H9 (cell line): ENCODE measurements around the gene KLHDC7B. TPM values are rescaled to one million over a fixed set of nuclear protein-coding genes. Genes with fewer than 3 reads are reported as not detected.
"Not testable (repeated sequence)": the region's sequence is repeated elsewhere in the genome, so short reads cannot be mapped to it uniquely, and the experiment has no call there.

Experiments
- DNase-seq: peaks from one replicate; pipeline ENCODE4 v3.0.0-alpha.2; 2017
- H2AFZ ChIP-seq: one replicate; pipeline ENCODE4 v1.6.1; 2013; ENCODE audit warnings: mild to moderate bottlenecking, low read length, control low read depth, moderate library complexity
- H2AK5ac ChIP-seq: 2 replicates; pipeline ENCODE4 v1.6.1; 2013; ENCODE audit warnings: low read length, control low read depth, mixed read lengths; ENCODE audit not compliant: insufficient read length
- H2BK120ac ChIP-seq: one replicate; pipeline ENCODE4 v1.6.1; 2013; ENCODE audit warnings: low read depth, mild to moderate bottlenecking, low read length, control low read depth, inconsistent platforms; ENCODE audit not compliant: poor library complexity, severe bottlenecking
- H2BK12ac ChIP-seq: 2 replicates; pipeline ENCODE4 v1.6.1; 2013; ENCODE audit warnings: low read length, control low read depth, mixed read lengths, low read depth; ENCODE audit not compliant: insufficient read length
- H2BK15ac ChIP-seq: 2 replicates; pipeline ENCODE4 v1.6.1; 2013; ENCODE audit warnings: low read depth, low read length, control low read depth
- H2BK20ac ChIP-seq: one replicate; pipeline ENCODE4 v1.6.1; 2013; ENCODE audit warnings: low read depth, mild to moderate bottlenecking, low read length, control low read depth, inconsistent platforms; ENCODE audit not compliant: poor library complexity, severe bottlenecking
- H2BK5ac ChIP-seq: 2 replicates; pipeline ENCODE4 v1.6.1; 2013; ENCODE audit warnings: low read length, control low read depth, mixed read lengths; ENCODE audit not compliant: insufficient read length
- H3K14ac ChIP-seq: 2 replicates; pipeline ENCODE4 v1.6.1; 2013; ENCODE audit warnings: low read length, control low read depth; ENCODE audit not compliant: insufficient read depth
- H3K18ac ChIP-seq: 2 replicates; pipeline ENCODE4 v1.6.1; 2013; ENCODE audit warnings: low read depth, mild to moderate bottlenecking, mixed read lengths, low read length, control low read depth; ENCODE audit not compliant: insufficient read length
- H3K23ac ChIP-seq: 2 replicates; pipeline ENCODE4 v1.6.1; 2013; ENCODE audit warnings: low read length, control low read depth, mixed read lengths, low read depth; ENCODE audit not compliant: insufficient read length
- H3K23me2 ChIP-seq: 2 replicates; pipeline ENCODE4 v1.6.1; 2013; ENCODE audit warnings: low read depth, mild to moderate bottlenecking, mixed read lengths, low read length, control low read depth; ENCODE audit not compliant: insufficient read length, poor library complexity, severe bottlenecking
- H3K27ac ChIP-seq: 2 replicates; pipeline ENCODE4 v1.5.1; 2013; ENCODE audit warnings: low read length, control low read depth, mixed read lengths, low read depth; ENCODE audit not compliant: insufficient read length
- H3K27me3 ChIP-seq: 2 replicates; pipeline ENCODE4 v1.6.1; 2013; ENCODE audit warnings: low read length, control low read depth, inconsistent platforms; ENCODE audit not compliant: insufficient read depth
- H3K4ac ChIP-seq: 2 replicates; pipeline ENCODE4 v1.6.1; 2013; ENCODE audit warnings: low read depth, mild to moderate bottlenecking, control low read depth, inconsistent platforms, low read length, moderate library complexity
- H3K4me1 ChIP-seq: 2 replicates; pipeline ENCODE4 v1.6.1; 2013; ENCODE audit warnings: low read length, control low read depth, inconsistent platforms; ENCODE audit not compliant: insufficient read depth
- H3K4me2 ChIP-seq: 2 replicates; pipeline ENCODE4 v1.6.1; 2013; ENCODE audit warnings: low read length, control low read depth, mixed read lengths; ENCODE audit not compliant: insufficient read length, insufficient read depth
- H3K56ac ChIP-seq: 2 replicates; pipeline ENCODE4 v1.6.1; 2013; ENCODE audit warnings: low read depth, mild to moderate bottlenecking, mixed read lengths, low read length, control low read depth; ENCODE audit not compliant: insufficient read length
- H3K79me1 ChIP-seq: 2 replicates; pipeline ENCODE4 v1.6.1; 2013; ENCODE audit warnings: low read depth, mild to moderate bottlenecking, moderate library complexity, low read length, control low read depth, inconsistent platforms; ENCODE audit not compliant: insufficient read depth, poor library complexity, severe bottlenecking
- H3K79me2 ChIP-seq: 2 replicates; pipeline ENCODE4 v1.6.1; 2013; ENCODE audit warnings: low read length, control low read depth, inconsistent platforms; ENCODE audit not compliant: insufficient read depth
- H3K9ac ChIP-seq: 2 replicates; pipeline ENCODE4 v1.6.1; 2013; ENCODE audit warnings: low read length, control low read depth, mixed read lengths; ENCODE audit not compliant: insufficient read length; ENCODE audit errors: extremely low read depth
- H3K9me3 ChIP-seq: one replicate; pipeline ENCODE4 v1.6.1; 2013; ENCODE audit warnings: low read depth, low read length, inconsistent platforms; ENCODE audit not compliant: control insufficient read depth
- H3T11ph ChIP-seq: one replicate; pipeline ENCODE4 v1.6.1; 2013; ENCODE audit warnings: mild to moderate bottlenecking, low read length, control low read depth, inconsistent platforms
- H4K20me1 ChIP-seq: one replicate; pipeline ENCODE4 v1.6.1; 2013; ENCODE audit not compliant: control insufficient read depth, insufficient read length, insufficient read depth
- H4K5ac ChIP-seq: 2 replicates; pipeline ENCODE4 v1.6.1; 2013; ENCODE audit warnings: low read depth, mild to moderate bottlenecking, mixed read lengths, low read length, control low read depth; ENCODE audit not compliant: insufficient read length
- H4K8ac ChIP-seq: replicated peaks from 2 replicates; pipeline ENCODE4 v1.6.1; 2013; ENCODE audit warnings: low read length, control low read depth, mixed read lengths, low read depth; ENCODE audit not compliant: insufficient read length
- H4K91ac ChIP-seq: 2 replicates; pipeline ENCODE4 v1.6.1; 2013; ENCODE audit warnings: low read depth, mild to moderate bottlenecking, moderate library complexity, mixed read lengths, low read length, control low read depth; ENCODE audit not compliant: insufficient read length
- H3K27ac Mint-ChIP-seq, 3 experiments: 2 replicates in 2 of 3; 3 replicates in 1 of 3; pipeline ENCODE4 v1.8.0; 2020 to 2021; ENCODE audit warnings: mixed read lengths in 3 of 3, mild to moderate bottlenecking in 1 of 3, moderate library complexity in 1 of 3
- H3K27me3 Mint-ChIP-seq: 2 replicates; pipeline ENCODE4 v1.8.0; 2021; ENCODE audit warnings: low read depth, mild to moderate bottlenecking, moderate library complexity, mixed read lengths
- H3K36me3 Mint-ChIP-seq, 3 experiments: 2 replicates in 2 of 3; 3 replicates in 1 of 3; pipeline ENCODE4 v1.8.0; 2020 to 2021; ENCODE audit warnings: low read depth in 3 of 3, mixed read lengths in 3 of 3; ENCODE audit not compliant: insufficient read depth in 1 of 3
- H3K4me1 Mint-ChIP-seq, 2 experiments: 2 replicates each; pipeline ENCODE4 v1.8.0; 2020; ENCODE audit warnings: mixed read lengths in 2 of 2
- H3K4me3 Mint-ChIP-seq, 2 experiments: 2 replicates in 1 of 2; 3 replicates in 1 of 2; pipeline ENCODE4 v1.8.0; 2020 to 2021; ENCODE audit warnings: mild to moderate bottlenecking in 2 of 2, mixed read lengths in 2 of 2, moderate library complexity in 1 of 2
- H3K9me3 Mint-ChIP-seq, 2 experiments: 2 replicates in 1 of 2; 3 replicates in 1 of 2; pipeline ENCODE4 v1.8.0; 2020; ENCODE audit warnings: mild to moderate bottlenecking in 2 of 2, mixed read lengths in 2 of 2, moderate library complexity in 1 of 2
- WGBS: extraction: QIAGEN DNeasy Blood & Tissue Kit; methylation state at CpG from one replicate; pipeline ENCODE4 v1.1.7; 2013; ENCODE audit warnings: missing lambda C conversion rate, low lambda C conversion rate, mixed read lengths; ENCODE audit not compliant: insufficient read length; ENCODE audit errors: extremely low coverage; 5-methylcytosine and 5-hydroxymethylcytosine counted together
- total RNA-seq: library from RNA; stranded (reverse); gene quantifications from 2 replicates; pipeline ENCODE4 v1.2.1, GENCODE V29; 2021
- TF ChIP-seq, protein P1 (sequence below): fragments of 200-600 bp; sonication (generic); conservative IDR thresholded peaks from 3 replicates; pipeline ENCODE4 v1.8.0; 2021; ENCODE audit warnings: antibody characterized with exemption, mild to moderate bottlenecking

KLHDC7B gene
- total RNA-seq, 1 experiment from 2014 or later = not detected

DNA sequence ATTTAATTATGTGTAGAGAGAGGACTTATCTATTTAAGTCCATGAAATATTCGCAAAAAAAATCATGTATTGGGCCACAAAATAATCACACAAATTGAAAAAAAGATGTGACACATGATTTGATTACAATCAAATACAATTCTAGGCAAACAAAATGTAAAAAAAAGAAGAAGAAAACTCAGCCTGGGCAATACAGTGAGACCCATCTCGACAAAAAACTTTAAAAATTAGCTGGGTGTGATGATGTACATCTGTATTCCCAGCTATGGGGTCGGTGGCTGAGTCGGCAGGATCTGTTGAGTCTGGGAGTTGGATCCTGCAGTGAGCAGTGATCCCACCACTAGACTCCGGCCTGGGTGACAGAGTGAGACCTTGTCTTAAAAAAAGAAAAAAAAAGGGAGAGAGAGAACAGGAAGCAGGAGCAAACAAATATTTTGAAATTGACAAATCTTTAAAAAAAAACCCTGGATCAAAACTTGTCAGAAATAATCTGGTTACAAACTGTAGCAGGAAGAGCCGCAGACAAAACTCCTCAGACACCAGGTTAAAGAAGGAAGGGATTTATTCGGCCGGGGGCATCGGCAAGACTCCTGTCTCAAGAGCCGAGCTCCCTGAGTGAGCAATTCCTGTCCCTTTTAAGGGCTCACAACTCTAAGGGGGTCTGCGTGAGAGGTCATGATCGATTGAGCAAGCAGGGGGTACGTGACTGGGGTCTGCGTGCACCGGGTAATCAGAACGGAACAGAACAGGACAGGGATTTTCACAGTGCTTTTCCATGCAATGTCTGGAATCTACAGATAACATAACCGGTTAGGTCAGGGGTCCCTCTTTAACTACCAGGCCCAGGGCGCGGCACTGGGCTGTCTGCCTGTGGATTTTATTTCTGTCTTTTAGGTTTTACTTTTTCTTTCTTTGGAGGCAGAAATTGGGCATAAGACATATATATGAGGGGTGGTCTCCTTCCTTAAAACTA, 12.6 kb upstream of the KLHDC7B start:
- Histone ChIP-seq H3K14ac (no peak overlapping the region), H3K79me1 (no peaks in the 10 kb centered on the region), H3K4ac (no peak overlapping the region), H2AK5ac (no peak overlapping the region), H2BK20ac (no peak overlapping the region), H3K18ac (no peak overlapping the region), H3K79me2 (no peaks in the 10 kb centered on the region), H3K4me2 (no peak overlapping the region), H3K4me1 (no peaks in the 10 kb centered on the region), H3T11ph (no peak overlapping the region), H3K56ac (no peak overlapping the region), H3K23me2 (peaks cover 18% of the 10 kb centered on the region), H4K5ac (no peak overlapping the region), H3K9me3 (no peaks in the 10 kb centered on the region), H2BK15ac (no peak overlapping the region), H2BK5ac (no peak overlapping the region), H3K9ac (no peak overlapping the region), H2AFZ (no peak overlapping the region), H2BK120ac (no peak overlapping the region), H4K91ac (no peak overlapping the region), H3K23ac (no peak overlapping the region), H4K8ac (no peak overlapping the region), H4K20me1 (no peaks in the 10 kb centered on the region), H2BK12ac (no peak overlapping the region), H3K27ac (no peak overlapping the region), H3K27me3 (peaks cover 34% of the 10 kb centered on the region; the same call in 1 of the 2 replicates)
- peaks cover 78% of the 10 kb centered on the region for H3K27me3 Mint-ChIP-seq
- H3K36me3 Mint-ChIP-seq = no peaks in the 10 kb centered on the region; a peak in 1 of 7 replicates
- DNase-seq = no peak
- peaks cover 9 to 13% of the 10 kb centered on the region in 2 experiments for H3K4me1 Mint-ChIP-seq
- H3K27ac Mint-ChIP-seq = no peak overlapping the region
- TF ChIP-seq, protein P1, sequence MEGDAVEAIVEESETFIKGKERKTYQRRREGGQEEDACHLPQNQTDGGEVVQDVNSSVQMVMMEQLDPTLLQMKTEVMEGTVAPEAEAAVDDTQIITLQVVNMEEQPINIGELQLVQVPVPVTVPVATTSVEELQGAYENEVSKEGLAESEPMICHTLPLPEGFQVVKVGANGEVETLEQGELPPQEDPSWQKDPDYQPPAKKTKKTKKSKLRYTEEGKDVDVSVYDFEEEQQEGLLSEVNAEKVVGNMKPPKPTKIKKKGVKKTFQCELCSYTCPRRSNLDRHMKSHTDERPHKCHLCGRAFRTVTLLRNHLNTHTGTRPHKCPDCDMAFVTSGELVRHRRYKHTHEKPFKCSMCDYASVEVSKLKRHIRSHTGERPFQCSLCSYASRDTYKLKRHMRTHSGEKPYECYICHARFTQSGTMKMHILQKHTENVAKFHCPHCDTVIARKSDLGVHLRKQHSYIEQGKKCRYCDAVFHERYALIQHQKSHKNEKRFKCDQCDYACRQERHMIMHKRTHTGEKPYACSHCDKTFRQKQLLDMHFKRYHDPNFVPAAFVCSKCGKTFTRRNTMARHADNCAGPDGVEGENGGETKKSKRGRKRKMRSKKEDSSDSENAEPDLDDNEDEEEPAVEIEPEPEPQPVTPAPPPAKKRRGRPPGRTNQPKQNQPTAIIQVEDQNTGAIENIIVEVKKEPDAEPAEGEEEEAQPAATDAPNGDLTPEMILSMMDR = no peak
- WGBS = no CpG with 5 or more reads among the region's 19 CpGs
- H3K4me3 Mint-ChIP-seq = peak overlapping the region; percentile 47 to 80
- no peaks in the 10 kb centered on the region; a peak in 1 of 5 replicates for H3K9me3 Mint-ChIP-seq

GRCh38 chr22:50533856-50534711, 11.6 kb upstream of the KLHDC7B start:
- H3K4ac ChIP-seq, H3K27ac Mint-ChIP-seq, DNase-seq, H2BK15ac ChIP-seq, H2AFZ ChIP-seq, H4K5ac ChIP-seq, H3K9me3 Mint-ChIP-seq, H3K27ac ChIP-seq, H3K36me3 Mint-ChIP-seq, H2BK5ac ChIP-seq, H3K79me2 ChIP-seq, H4K91ac ChIP-seq, H4K8ac ChIP-seq, H2BK20ac ChIP-seq, H3K4me1 ChIP-seq, H3K23ac ChIP-seq, H3K18ac ChIP-seq, H3K56ac ChIP-seq, H2BK120ac ChIP-seq, H2AK5ac ChIP-seq, H3K4me2 ChIP-seq, H2BK12ac ChIP-seq, H3T11ph ChIP-seq, H3K14ac ChIP-seq, H4K20me1 ChIP-seq, H3K9ac ChIP-seq, H3K9me3 ChIP-seq, H3K79me1 ChIP-seq: not testable (repeated sequence)
- peaks cover 9 to 13% of the 10 kb centered on the region in 2 experiments for H3K4me1 Mint-ChIP-seq
- peak overlapping the region in 1 of 2 experiments; percentile 29; a peak in 1 of 5 replicates for H3K4me3 Mint-ChIP-seq
- no CpG with 5 or more reads among the region's 21 CpGs for WGBS
- peaks cover 18% of the 10 kb centered on the region for H3K23me2 ChIP-seq
- H3K27me3 ChIP-seq = peaks cover 25% of the 10 kb centered on the region; the same call in 1 of the 2 replicates
- peaks cover 74% of the 10 kb centered on the region for H3K27me3 Mint-ChIP-seq
